OCI-LY1 (cell line): ENCODE results near the gene B3GAT1.
"Not testable (repeated sequence)": the region's sequence is repeated elsewhere in the genome, so short reads cannot be mapped to it uniquely, and the experiment has no call there.

Experiments used
- H2AFZ ChIP-seq: fragments of 200-600 bp; sonication (generic), shearing (Covaris generic); 2 replicates; pipeline ENCODE4 v1.6.0; 2014; ENCODE audit warnings: antibody characterized with exemption, mild to moderate bottlenecking, low read length
- H3F3A ChIP-seq: fragments of 200-600 bp; sonication (generic), shearing (Covaris generic); 2 replicates; pipeline ENCODE4 v1.6.0; 2014; ENCODE audit warnings: mild to moderate bottlenecking, antibody characterized with exemption, low read length, moderate library complexity; ENCODE audit not compliant: insufficient read depth
- H3K27ac ChIP-seq: fragments of 200-600 bp; sonication (generic); 2 replicates; pipeline ENCODE4 v1.5.1; 2014; ENCODE audit warnings: low read length, mixed run types, mild to moderate bottlenecking, low read depth; ENCODE audit not compliant: poor library complexity, severe bottlenecking
- H3K27me3 ChIP-seq: fragments of 200-600 bp; sonication (generic); 2 replicates; pipeline ENCODE4 v1.6.0; 2014; ENCODE audit warnings: antibody characterized with exemption, mild to moderate bottlenecking, low read length, moderate library complexity; ENCODE audit not compliant: insufficient read depth
- H3K36me3 ChIP-seq: fragments of 200-600 bp; sonication (generic); 2 replicates; pipeline ENCODE4 v1.6.1; 2014; ENCODE audit warnings: mild to moderate bottlenecking, antibody characterized with exemption, low read length, moderate library complexity, mixed read lengths; ENCODE audit not compliant: insufficient read depth
- H3K4me1 ChIP-seq: fragments of 200-600 bp; sonication (generic); 2 replicates; pipeline ENCODE4 v1.5.1; 2014; ENCODE audit warnings: mild to moderate bottlenecking, low read length, moderate library complexity; ENCODE audit not compliant: insufficient read depth, severe bottlenecking
- H3K4me2 ChIP-seq: fragments of 200-600 bp; sonication (generic), shearing (Covaris generic); 2 replicates; pipeline ENCODE4 v1.6.1; 2014; ENCODE audit warnings: low read length
- H3K4me3 ChIP-seq: fragments of 200-600 bp; sonication (generic); 2 replicates; pipeline ENCODE4 v1.5.1; 2014; ENCODE audit warnings: low read length, low read depth, mild to moderate bottlenecking, mixed read lengths; ENCODE audit not compliant: poor library complexity, severe bottlenecking
- H3K79me2 ChIP-seq: fragments of 200-600 bp; shearing (Covaris generic); 2 replicates; pipeline ENCODE4 v1.6.1; 2016; ENCODE audit warnings: mixed run types, low read length, mixed read lengths; ENCODE audit not compliant: insufficient read depth
- H3K9ac ChIP-seq: fragments of 200-600 bp; sonication (generic), shearing (Covaris generic); 2 replicates; pipeline ENCODE4 v1.6.1; 2014; ENCODE audit warnings: mild to moderate bottlenecking, low read length, mixed read lengths
- H3K9me2 ChIP-seq: fragments of 200-600 bp; sonication (generic), shearing (Covaris generic); 2 replicates; pipeline ENCODE4 v1.6.1; 2014; ENCODE audit warnings: low read depth, mild to moderate bottlenecking, low read length, mixed read lengths
- H3K9me3 ChIP-seq: fragments of 200-600 bp; shearing (Covaris generic); 2 replicates; pipeline ENCODE4 v1.6.1; 2014; ENCODE audit warnings: low read length, mixed read lengths
- H4K20me1 ChIP-seq: fragments of 200-600 bp; sonication (generic), shearing (Covaris generic); 2 replicates; pipeline ENCODE4 v1.6.0; 2016; ENCODE audit warnings: mild to moderate bottlenecking, low read length; ENCODE audit not compliant: insufficient read depth
- CTCF ChIP-seq: fragments of 200-600 bp; sonication (generic), shearing (Covaris generic); IDR thresholded peaks from 2 replicates; pipeline ENCODE4 v1.5.1; 2017; ENCODE audit warnings: mild to moderate bottlenecking, antibody characterized with exemption, low read length, moderate library complexity, mixed read lengths
- EZH2 ChIP-seq: fragments of 200-600 bp; sonication (generic), shearing (Covaris generic); IDR thresholded peaks from 2 replicates; pipeline ENCODE4 v1.8.0; 2017; ENCODE audit warnings: borderline replicate concordance, mixed run types, mild to moderate bottlenecking, antibody characterized with exemption, low read length, moderate library complexity, mixed read lengths

The B3GAT1 gene

GRCh38 chr11:134460062-134460561, 48.1 kb upstream of the B3GAT1 start:
- Histone ChIP-seq H3K4me3 (no peak overlapping the region), H3F3A (no peaks in the 10 kb centered on the region), H3K9ac (no peak overlapping the region), H4K20me1 (no peaks in the 10 kb centered on the region), H3K9me3 (no peaks in the 10 kb centered on the region), H3K79me2 (no peaks in the 10 kb centered on the region), H3K4me1 (no peaks in the 10 kb centered on the region), H2AFZ (no peak overlapping the region), H3K9me2 (no peaks in the 10 kb centered on the region), H3K27ac (no peak overlapping the region), H3K36me3 (no peaks in the 10 kb centered on the region), H3K4me2 (no peak overlapping the region), H3K27me3 (no peaks in the 10 kb centered on the region)
- no peak for TF ChIP-seq CTCF
- TF ChIP-seq EZH2: no peak

DNA sequence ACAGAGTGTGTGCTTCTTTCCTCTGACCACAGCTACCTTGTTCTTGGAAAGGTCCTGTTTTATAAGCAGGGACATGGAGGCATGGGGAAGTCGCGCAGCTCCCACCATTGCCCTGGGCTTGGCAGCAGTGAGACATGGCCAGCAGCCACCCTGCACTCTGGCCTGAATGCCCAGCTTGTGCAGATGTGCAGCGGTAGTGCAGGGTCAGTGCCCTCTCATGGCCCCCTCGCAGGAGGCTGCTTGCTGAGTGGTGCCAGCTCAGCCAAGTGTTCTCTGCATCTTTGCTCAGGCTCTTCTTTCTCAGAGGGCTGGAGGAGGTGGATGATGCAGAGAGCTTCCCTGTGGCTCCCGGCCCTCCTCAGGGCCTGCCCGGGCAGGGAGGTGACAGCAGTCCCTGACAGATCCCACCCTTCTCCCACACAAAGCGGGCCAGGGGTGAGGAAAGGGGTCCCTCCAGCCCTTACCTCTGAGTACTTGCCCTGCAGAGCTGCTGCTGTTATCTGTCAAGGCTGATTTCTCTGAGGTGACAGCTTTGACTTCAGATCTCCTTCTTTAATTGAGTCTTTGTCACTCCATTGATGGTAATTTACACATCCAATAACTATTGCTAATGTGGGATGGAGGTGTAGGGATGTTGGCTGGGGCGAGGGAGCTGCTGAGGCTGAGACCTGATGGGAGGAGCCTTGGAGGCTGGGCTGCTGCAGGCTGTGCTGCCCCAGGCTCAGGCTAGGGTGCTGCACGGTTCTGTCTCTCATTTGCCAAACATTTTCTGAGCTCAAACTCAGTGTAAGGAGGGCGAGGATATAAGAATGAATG, 47.4 kb upstream of the B3GAT1 start:
- Histone ChIP-seq H3K4me2 (no peak overlapping the region), H3K4me3 (no peak overlapping the region), H3K4me1 (no peaks in the 10 kb centered on the region), H3K27me3 (no peaks in the 10 kb centered on the region), H3K9me3 (no peaks in the 10 kb centered on the region), H3K9me2 (no peaks in the 10 kb centered on the region), H3K79me2 (no peaks in the 10 kb centered on the region), H2AFZ (no peak overlapping the region), H3K9ac (no peak overlapping the region), H3K36me3 (no peaks in the 10 kb centered on the region), H3K27ac (no peak overlapping the region), H4K20me1 (no peaks in the 10 kb centered on the region), H3F3A (no peaks in the 10 kb centered on the region)
- TF ChIP-seq EZH2: no peak
- TF ChIP-seq CTCF: no peak

DNA sequence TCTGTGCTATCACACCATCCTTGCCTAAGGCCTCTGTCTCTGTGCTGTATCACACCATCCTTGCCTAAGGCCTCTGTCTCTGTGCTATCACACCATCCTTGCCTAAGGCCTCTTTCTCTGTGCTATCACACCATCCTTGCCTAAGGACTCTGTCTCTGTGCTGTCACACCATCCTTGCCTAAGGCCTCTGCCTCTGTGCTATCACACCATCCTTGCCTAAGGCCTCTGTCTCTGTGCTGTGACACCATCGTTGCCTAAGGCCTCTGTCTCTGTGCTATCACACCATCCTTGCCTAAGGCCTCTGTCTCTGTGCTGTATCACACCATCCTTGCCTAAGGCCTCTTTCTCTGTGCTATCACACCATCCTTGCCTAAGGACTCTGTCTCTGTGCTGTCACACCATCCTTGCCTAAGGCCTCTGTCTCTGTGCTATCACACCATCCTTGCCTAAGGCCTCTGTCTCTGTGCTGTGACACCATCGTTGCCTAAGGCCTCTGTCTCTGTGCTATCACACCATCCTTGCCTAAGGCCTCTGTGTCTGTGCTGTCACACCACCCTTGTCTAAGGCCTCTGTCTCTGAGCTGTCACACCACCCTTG, 45.5 kb upstream of the B3GAT1 start:
- not testable (repeated sequence) for H3K27me3 ChIP-seq, H3K79me2 ChIP-seq

More for the DNA sequence above, 45.5 kb upstream of the B3GAT1 start:
- not testable (repeated sequence) for H4K20me1 ChIP-seq, H2AFZ ChIP-seq, H3K4me3 ChIP-seq, H3K9me3 ChIP-seq, H3K4me2 ChIP-seq, H3K9me2 ChIP-seq, H3K9ac ChIP-seq, H3K27ac ChIP-seq, H3K36me3 ChIP-seq, H3K4me1 ChIP-seq, H3F3A ChIP-seq
